Lower leg skin (tissue), 4 donors: ENCODE results near the gene WNT1. TPM values are rescaled to one million over a fixed set of nuclear protein-coding genes. Genes with fewer than 3 reads are reported as not detected.

ENCODE experiments used
- DNase-seq, 2 donors: peaks; one replicate each; pipeline ENCODE4 v3.0.0-alpha.2; 2019; ENCODE audit warnings: low spot score in 2 of 2
- H3K4me3 ChIP-seq: fragments of 200-600 bp; sonication (generic); 2 replicates; pipeline ENCODE4 v1.5.1; 2017; ENCODE audit warnings: mild to moderate bottlenecking, low read depth; ENCODE audit not compliant: poor library complexity, severe bottlenecking
- CTCF ChIP-seq, 3 donors: fragments of 450-650 bp; IDR thresholded peaks; one replicate each; pipeline ENCODE4 v1.5.1; 2016; ENCODE audit warnings: antibody characterized with exemption in 3 of 3, mild to moderate bottlenecking in 3 of 3, moderate library complexity in 2 of 3
- POLR2A ChIP-seq, 2 donors: fragments of 450-650 bp; IDR thresholded peaks; one replicate each; pipeline ENCODE4 v1.6.1; 2016 to 2017; ENCODE audit warnings: antibody characterized with exemption in 2 of 2, mild to moderate bottlenecking in 1 of 2, moderate library complexity in 1 of 2
- WGBS, 2 donors: methylation state at CpG; one replicate each; pipeline ENCODE4 v1.1.5; 2018; 5-methylcytosine and 5-hydroxymethylcytosine counted together
- intact Hi-C: fragments of 100-400 bp; cut with DNase I; formaldehyde crosslinking; loops from one replicate; pipeline ENCODE4 v1.15.0; 2023; ENCODE audit warnings: low total_unique reads
- total RNA-seq, 4 donors: library from RNA; depleted of rRNA; stranded (reverse); fragments of >200 nt; gene quantifications; one replicate each; pipeline ENCODE4 v1.1.0, GENCODE V29; 2016

The WNT1 gene
- total RNA-seq, 4 donors from 2014 or later: not detected

- intact Hi-C loops: no loop called here
- 93 to 96% methylated on average over 26 of the region's 26 CpGs for WGBS, 2 donors
These were observed 48.8 kb downstream of the WNT1 start for GRCh38 chr12:49026678-49027480.

GRCh38 chr12:49027846-49028555 lies 49.9 kb downstream of the WNT1 start:
- H3K4me3 ChIP-seq: no peak overlapping the region
- intact Hi-C loops: no loop called here
- TF ChIP-seq POLR2A (IDR thresholded peaks at IDR 0.05) (no peak), CTCF (IDR thresholded peaks at IDR 0.05) (no peak)
- WGBS, 2 donors: 79 to 95% methylated on average over 9 of the region's 9 CpGs
- DNase-seq: peak in 1 of 2 donors; percentile 82

More at GRCh38 chr12:49026678-49027480, 48.8 kb downstream of the WNT1 start:
- peak in 1 of 2 donors; percentile 81 for DNase-seq
- TF ChIP-seq CTCF (IDR thresholded peaks at IDR 0.05): no peak
- no peak for TF ChIP-seq POLR2A (IDR thresholded peaks at IDR 0.05)
- H3K4me3 ChIP-seq: no peak overlapping the region

- TF ChIP-seq CTCF (IDR thresholded peaks at IDR 0.05) (no peak), POLR2A (IDR thresholded peaks at IDR 0.05) (no peak)
- DNase-seq: no peak
- intact Hi-C loops: no loop called here
- no peak overlapping the region for H3K4me3 ChIP-seq
- 88 to 91% methylated on average over 10 of the region's 10 CpGs for WGBS, 2 donors
These were observed 50.6 kb downstream of the WNT1 start for GRCh38 chr12:49028666-49029275.

GRCh38 chr12:49030119-49030518 lies 52.0 kb downstream of the WNT1 start:
- DNase-seq: peak in 1 of 2 donors; percentile 72
- H3K4me3 ChIP-seq: no peak overlapping the region
- WGBS, 2 donors: 83 to 91% methylated on average over 8 of the region's 8 CpGs
- intact Hi-C loops: no loop called here
- no peak for TF ChIP-seq POLR2A (IDR thresholded peaks at IDR 0.05)
- no peak for TF ChIP-seq CTCF (IDR thresholded peaks at IDR 0.05)

DNA sequence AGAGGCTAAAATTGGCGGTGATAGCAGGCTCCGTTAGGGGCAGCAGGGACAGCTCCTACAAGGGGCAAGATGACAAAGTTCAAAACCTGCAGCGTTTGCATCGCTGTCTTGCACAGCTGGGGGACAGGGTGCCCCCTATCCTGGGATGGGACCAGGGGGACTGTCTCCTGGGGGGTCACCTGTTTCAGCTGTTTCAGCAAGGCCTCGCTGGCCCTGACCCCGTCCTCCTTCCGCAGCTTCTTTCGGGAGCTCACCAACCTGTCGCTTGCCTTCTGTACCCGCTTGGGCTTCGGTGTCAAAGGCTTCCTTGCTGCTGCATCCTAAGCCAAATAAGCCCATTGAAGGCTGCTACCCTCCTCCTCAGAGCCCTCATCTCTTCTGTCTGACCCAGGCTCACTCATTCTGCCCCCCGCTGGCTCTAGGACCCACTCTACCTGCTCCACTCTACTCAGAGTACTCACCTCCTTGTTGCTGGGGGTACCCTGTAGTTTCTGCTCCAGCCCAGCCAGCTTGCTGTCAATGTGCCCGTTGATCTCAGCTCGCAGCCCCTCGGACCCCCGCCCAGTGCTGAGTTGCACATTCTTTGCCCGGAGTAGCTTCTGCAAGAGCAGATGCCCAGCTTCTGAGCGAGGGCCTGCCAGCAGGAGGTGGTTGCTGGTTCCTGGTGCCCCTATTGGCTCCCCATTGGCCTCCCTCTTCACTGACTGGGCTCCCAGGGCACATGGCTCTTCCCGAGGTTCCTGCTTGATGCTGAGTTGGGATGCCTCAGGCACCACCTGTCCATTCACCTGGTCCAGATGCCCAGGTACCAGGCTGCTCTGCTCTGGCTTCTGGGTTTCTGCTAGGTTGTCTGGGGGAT lies 52.8 kb downstream of the WNT1 start:
- 91 to 95% methylated on average over 19 of the region's 19 CpGs for WGBS, 2 donors
- no peak for TF ChIP-seq POLR2A (IDR thresholded peaks at IDR 0.05)
- no peak for TF ChIP-seq CTCF (IDR thresholded peaks at IDR 0.05)
- H3K4me3 ChIP-seq: no peak overlapping the region
- intact Hi-C loops: no loop called here
- DNase-seq: peak in 1 of 2 donors; percentile 83
